Fibroblast of villous mesenchyme (primary cell): ENCODE data around the gene HINFP. TPM values are rescaled to one million over a fixed set of nuclear protein-coding genes. Genes with fewer than 3 reads are reported as not detected.
"Not testable (repeated sequence)": the region's sequence is repeated elsewhere in the genome, so short reads cannot be mapped to it uniquely, and the experiment has no call there.

Experiments used
- DNase-seq: peaks from one replicate; pipeline ENCODE4 v3.0.0-alpha.2; 2010; ENCODE audit warnings: low read depth
- H3K4me3 ChIP-seq: 2 replicates; pipeline ENCODE4 v1.5.1; 2011; ENCODE audit warnings: low read depth, mild to moderate bottlenecking, low read length
- total RNA-seq: library from RNA; depleted of rRNA; stranded (reverse); fragments of >200 nt; gene quantifications from 2 replicates; pipeline ENCODE4 v1.2.3, GENCODE V29; 2012
- TF ChIP-seq, protein P1 (sequence below): IDR thresholded peaks from 2 replicates; pipeline ENCODE4 v1.5.1; 2012; ENCODE audit warnings: low read depth, mild to moderate bottlenecking, low read length; ENCODE audit not compliant: insufficient read depth

Gene HINFP
- total RNA-seq, 1 donor, result 18.6 TPM

DNA sequence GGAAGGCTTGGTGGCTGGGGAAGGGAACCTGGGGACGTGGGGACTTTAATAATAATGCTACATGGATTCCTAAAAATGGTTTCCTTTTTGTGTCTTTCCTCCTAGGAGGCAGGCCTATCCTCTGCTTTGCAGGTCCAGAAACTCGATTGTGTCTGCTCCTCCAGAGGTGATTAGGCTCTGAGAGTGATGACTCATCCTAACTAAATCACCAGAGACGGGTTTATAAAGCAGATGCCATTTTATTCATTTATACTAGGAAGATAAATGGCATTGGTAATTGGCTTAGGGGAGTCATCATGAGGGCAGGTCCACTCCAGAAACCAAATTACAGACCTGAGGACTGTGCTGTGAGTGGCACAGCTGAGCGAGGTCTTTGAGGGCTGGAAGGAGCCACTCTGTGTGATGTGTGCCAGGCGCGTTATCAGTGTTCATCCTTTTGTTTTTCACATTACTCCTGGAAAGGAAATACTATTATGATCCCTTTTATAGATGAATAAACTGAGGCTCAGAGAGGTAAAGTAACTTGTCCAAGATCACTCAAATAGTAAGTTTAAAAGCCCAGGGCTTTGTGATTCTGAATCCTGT, 54.2 kb downstream of the HINFP start:
- TF ChIP-seq, protein P1, sequence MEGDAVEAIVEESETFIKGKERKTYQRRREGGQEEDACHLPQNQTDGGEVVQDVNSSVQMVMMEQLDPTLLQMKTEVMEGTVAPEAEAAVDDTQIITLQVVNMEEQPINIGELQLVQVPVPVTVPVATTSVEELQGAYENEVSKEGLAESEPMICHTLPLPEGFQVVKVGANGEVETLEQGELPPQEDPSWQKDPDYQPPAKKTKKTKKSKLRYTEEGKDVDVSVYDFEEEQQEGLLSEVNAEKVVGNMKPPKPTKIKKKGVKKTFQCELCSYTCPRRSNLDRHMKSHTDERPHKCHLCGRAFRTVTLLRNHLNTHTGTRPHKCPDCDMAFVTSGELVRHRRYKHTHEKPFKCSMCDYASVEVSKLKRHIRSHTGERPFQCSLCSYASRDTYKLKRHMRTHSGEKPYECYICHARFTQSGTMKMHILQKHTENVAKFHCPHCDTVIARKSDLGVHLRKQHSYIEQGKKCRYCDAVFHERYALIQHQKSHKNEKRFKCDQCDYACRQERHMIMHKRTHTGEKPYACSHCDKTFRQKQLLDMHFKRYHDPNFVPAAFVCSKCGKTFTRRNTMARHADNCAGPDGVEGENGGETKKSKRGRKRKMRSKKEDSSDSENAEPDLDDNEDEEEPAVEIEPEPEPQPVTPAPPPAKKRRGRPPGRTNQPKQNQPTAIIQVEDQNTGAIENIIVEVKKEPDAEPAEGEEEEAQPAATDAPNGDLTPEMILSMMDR, result no peak
- no peak overlapping the region for H3K4me3 ChIP-seq
- DNase-seq, result peak; percentile 33

DNA sequence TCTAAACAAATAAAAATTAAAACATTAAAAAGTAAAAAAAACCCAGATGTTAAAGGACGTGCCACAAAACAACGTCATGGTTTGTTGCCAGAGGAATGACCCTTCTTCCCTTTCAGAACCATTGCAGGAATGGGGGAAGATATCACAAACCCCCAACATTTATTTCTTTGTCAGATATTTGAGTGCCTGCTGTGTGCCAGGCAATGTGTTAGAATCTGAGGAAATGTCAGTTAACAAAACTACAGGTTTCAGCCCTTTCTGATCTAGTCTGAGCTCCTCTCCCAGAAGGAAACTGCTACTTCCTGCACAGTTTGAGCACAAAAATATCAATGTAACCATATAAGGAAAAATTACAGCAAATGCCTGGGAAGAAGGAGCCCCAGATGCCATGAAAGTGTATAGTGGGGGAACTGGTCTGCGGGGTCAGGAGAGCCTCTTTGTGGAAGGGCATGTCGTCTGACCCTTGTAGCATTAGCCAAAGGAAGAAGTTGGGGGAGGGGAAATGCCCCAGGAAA, 56.8 kb downstream of the HINFP start:
- H3K4me3 ChIP-seq, result no peak overlapping the region
- DNase-seq, result no peak
- TF ChIP-seq, protein P1, result no peak

- H3K4me3 ChIP-seq, result no peak overlapping the region
- TF ChIP-seq, protein P1, result no peak
- DNase-seq, result no peak
These were observed 58.0 kb downstream of the HINFP start for GRCh38 chr11:119179342-119179741.

DNA sequence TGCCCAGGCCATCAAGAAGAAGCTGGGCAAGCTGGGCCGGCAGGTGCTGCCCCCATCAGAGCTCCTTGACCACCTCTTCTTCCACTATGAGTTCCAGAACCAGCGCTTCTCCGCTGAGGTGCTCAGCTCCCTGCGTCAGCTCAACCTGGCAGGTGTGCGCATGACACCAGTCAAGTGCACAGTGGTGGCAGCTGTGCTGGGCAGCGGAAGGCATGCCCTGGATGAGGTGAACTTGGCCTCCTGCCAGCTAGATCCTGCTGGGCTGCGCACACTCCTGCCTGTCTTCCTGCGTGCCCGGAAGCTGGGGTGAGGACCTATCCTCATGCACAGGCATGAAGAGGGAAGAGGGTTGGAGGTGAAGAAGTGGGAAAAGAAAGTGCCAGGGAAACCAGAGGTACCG, 58.6 kb downstream of the HINFP start:
- H3K4me3 ChIP-seq, result no peak overlapping the region
- DNase-seq, result no peak
- TF ChIP-seq, protein P1, result no peak

- DNase-seq, result no peak
These were observed 59.6 kb downstream of the HINFP start for GRCh38 chr11:119180729-119181676.

GRCh38 chr11:119181677-119182412, 60.5 kb downstream of the HINFP start:
- H3K4me3 ChIP-seq, result no peak overlapping the region
- no peak for DNase-seq
- TF ChIP-seq, protein P1, result no peak

More at GRCh38 chr11:119180729-119181676, 59.6 kb downstream of the HINFP start:
- H3K4me3 ChIP-seq, result no peak overlapping the region
- TF ChIP-seq, protein P1, result no peak

DNA sequence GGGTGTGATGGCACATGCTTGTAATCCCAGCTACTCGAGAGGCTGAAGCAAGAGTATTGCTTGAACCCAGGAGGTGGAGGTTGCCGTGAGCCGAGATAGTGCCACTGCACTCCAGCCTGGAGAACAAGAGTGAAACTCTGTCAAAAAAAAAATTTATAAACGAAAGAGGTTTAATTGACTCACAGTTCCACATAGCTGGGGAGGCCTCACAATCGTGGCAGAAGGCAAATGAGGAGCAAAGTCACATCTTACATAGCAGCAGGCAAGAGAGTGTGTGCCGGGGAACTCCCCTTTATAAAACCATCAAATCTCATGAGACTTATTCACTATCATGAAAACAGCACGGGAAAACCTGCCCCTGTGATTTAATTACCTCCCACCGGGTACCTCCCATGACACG, 63.0 kb downstream of the HINFP start:
- not testable (repeated sequence) for DNase-seq, H3K4me3 ChIP-seq
